ENCODE results near the gene PIWIL4.

The PIWIL4 gene

DNA sequence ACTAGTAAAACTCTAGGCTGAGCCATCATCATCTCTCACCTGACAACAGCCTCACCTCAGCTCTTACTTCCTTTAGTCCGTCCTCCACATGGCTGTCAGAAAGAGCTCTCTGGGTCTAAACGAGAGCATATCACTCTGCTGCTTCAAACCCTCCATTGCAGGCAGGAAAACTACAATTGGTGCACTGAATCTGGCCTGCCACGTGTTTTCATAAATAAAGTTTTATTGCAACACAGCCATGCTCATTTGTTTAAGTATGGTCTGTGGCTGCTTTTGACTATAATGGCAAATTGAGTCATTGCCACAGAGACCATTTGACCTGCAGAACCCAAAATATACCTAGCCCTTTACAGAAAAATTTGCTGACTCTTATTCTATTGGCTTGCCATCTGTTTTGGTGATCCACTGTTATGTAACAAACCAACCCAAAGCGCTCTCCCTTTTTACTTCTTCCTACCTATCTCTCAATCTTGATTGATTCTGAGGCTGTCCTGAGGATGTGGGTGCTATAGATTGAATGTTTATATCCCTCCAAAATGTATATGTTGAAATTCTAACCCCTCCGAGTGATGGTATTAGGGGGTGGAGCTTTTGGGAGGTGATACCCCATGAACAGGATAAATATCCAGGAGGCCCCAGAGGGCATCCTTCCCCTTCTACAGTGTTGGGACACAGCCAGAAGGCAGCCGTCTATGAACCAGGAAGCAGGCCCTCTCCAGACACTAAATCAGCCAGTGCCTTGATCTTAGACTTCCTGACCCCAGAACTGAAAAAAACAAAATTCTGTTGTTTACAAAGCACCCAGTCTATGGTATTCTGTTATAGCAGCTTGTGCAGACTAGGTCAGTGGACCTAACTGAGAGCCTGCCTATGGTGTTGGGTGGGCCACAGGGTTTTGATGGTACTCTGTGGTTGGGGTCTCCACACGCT, 99.9 kb downstream of the PIWIL4 start:
- no peak for DNase-seq

DNA sequence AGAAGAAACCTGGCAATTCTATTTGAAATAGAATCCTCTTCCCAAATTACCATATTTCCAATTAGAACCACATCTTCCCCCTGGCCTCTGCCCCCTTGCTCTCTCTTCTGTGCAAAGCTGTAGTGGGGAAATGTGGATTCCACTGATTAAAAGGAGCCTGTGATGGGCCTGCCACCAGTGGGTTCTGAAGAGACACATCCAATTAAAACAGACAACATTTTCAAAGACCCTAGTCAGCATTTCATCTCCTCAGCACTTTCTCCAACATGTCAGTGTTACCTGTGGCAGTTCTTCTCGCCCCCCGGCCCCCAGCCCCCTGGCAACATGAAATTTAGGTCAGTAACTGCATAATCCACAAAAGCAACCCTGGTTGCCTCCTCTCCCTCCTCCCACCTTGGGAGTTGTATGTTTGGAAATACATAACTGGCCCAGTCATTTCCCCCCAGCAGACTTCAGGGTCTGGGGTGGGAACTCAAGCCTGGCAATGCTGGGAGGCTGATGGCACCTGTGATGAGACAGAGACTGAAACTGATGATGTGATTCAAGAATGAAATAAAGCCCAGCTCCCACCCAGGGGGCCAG, 101.1 kb downstream of the PIWIL4 start:
- DNase-seq = no peak

DNA sequence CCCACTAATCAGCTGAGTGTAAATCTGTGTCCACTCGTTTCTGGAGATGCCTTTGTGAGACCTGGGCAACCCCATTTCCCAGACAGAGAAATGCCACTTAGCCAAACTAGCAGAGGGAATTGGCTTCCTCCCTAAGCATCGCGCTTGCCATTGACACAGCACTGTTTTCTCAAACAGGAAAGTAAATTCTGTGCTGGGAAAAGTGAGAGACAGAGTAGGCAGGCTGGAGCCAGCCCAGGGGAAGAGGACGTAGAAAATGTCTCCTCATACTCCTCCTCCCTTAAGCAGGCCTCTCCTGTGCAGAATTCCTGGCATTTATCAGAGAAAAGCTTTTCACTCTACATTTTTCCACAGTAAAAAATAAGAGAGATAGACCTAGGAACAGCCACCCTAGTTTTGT, 101.9 kb downstream of the PIWIL4 start:
- DNase-seq = no peak
